ENCODE data around the gene IFI27L1.

- no peak for TF ChIP-seq CTCF (optimal IDR thresholded peaks at IDR 0.05 in 1 of 3, IDR thresholded peaks at IDR 0.05 in 1 of 3, conservative IDR thresholded peaks at IDR 0.05 in 1 of 3; ENCODE audit: extremely low read depth in 1 of 3, insufficient read depth in 2 of 3, low read length in 3 of 3)
- no peak for TF ChIP-seq EZH2 (IDR thresholded peaks at IDR 0.05; ENCODE audit: low read length)
Measured at GRCh38 chr14:94128216-94128839, 47.2 kb downstream of the IFI27L1 start.

Measured in keratinocyte (primary cell).